ENCODE results near the gene AGMO.

The AGMO gene

DNA sequence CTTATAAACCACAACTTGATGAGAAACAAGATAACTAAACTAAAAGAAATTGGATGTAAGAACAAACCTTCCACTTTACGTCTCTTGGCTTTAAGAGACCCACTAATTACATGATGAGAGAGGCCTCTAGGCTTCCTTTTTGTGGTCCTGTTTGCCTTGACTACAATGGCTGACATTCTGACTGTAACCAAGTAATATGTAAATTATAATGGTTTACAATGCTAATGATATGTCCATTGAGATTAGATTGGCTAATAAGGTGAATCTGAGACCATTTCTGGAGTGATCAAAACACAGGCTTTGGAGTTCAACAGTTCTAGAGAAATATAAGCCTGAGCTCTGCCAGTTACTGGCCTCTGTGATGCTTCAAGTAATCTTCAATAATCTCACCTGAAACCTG lies 39.4 kb upstream of the AGMO start:
- Histone ChIP-seq H3K79me1 (ENCODE audit: low read depth, low read length) (no peaks in the 10 kb centered on the region), H2BK5ac (ENCODE audit: low read length) (no peak overlapping the region), H3K4me1 (ENCODE audit: control insufficient read depth in 2 of 2, insufficient read depth in 1 of 2, low read depth in 1 of 2, low read length in 2 of 2) (no peaks in the 10 kb centered on the region), H4K91ac (ENCODE audit: low read depth, low read length, poor library complexity) (no peak overlapping the region), H2BK12ac (ENCODE audit: low read length) (no peak overlapping the region), H2BK15ac (ENCODE audit: low read length) (no peak overlapping the region), H3K27me3 (ENCODE audit: control insufficient read depth in 3 of 3, insufficient read depth in 3 of 3, low read depth in 1 of 3, low read length in 3 of 3) (no peaks in the 10 kb centered on the region), H3K14ac (ENCODE audit: low read length) (no peak overlapping the region), H2BK120ac (ENCODE audit: low read depth, low read length) (no peak overlapping the region), H3K18ac (ENCODE audit: low read length) (no peak overlapping the region), H4K8ac (ENCODE audit: low read depth, low read length) (no peak overlapping the region), H3K27ac (replicated peaks; ENCODE audit: low read length) (no peak overlapping the region), H2AFZ (ENCODE audit: low read length) (no peak overlapping the region), H3K9ac (ENCODE audit: low read depth, low read length, poor library complexity) (no peak overlapping the region), H3K9me3 (replicated peaks in 1 of 2; ENCODE audit: control insufficient read depth in 2 of 2, insufficient read depth in 1 of 2, low read depth in 1 of 2, low read length in 2 of 2) (no peaks in the 10 kb centered on the region), H3K23ac (ENCODE audit: low read depth, low read length, poor library complexity) (no peak overlapping the region), H2AK5ac (ENCODE audit: low read depth, low read length) (no peak overlapping the region), H3K4ac (ENCODE audit: low read length) (no peak overlapping the region), H3K4me3 (ENCODE audit: low read length in 2 of 2) (no peak overlapping the region), H3K36me3 (replicated peaks in 1 of 2; ENCODE audit: control insufficient read depth in 2 of 2, insufficient read depth in 2 of 2, low read length in 2 of 2) (no peaks in the 10 kb centered on the region), H3K4me2 (ENCODE audit: insufficient read depth, low read length, poor library complexity, severe bottlenecking) (no peak overlapping the region)
- no CpG with 5 or more reads among the region's 1 CpG for WGBS, 2 donors (ENCODE audit: extremely low coverage in 2 of 2, insufficient read length in 2 of 2, insufficient replicate concordance in 1 of 2)
- no peak for DNase-seq (ENCODE audit: low spot score)

DNA sequence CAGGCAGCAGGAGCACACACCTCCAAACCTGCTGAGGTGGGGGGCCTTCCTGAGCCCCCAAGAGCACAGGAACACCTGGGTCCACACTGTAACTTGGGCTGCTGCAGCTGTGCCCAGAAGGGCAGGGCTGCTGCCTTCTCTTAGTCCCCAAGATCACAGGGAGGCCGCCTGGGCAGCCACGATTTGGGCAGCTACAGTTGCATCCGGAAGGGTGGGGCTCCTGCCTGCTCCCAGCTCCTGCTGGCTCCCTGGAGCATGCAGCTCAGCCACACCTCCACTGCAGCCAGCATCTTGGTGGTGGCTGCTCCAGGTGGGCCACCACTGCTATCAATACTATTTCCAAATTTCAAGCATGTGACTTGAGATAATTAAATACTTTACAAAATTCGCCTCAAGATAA lies 38.5 kb upstream of the AGMO start:
- no peaks in the 10 kb centered on the region for H3K4me1 ChIP-seq (ENCODE audit: control insufficient read depth in 2 of 2, insufficient read depth in 1 of 2, low read depth in 1 of 2, low read length in 2 of 2)

DNA sequence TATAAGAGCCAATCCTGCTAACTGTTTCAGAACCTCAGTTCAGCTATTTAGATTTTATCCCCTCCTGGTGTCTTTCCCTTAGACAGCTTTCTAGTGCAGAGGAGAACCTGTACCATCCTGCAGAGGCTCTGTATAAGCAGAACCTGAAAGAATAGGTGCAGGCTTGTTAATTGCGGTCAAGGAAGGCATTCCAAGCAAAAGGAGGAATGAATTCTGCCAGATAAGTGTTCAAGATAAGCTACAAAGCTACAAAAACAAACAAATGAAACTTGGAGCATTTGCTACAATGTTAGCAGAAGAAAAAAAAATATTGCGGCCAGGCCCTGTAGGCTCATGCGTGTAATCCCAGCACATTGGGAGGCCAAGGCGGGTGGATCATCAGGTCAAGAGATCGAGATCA lies 32.6 kb upstream of the AGMO start:
- no peak overlapping the region for H3K4ac ChIP-seq (ENCODE audit: low read length)
- H3K23ac ChIP-seq (ENCODE audit: low read depth, low read length, poor library complexity) = no peak overlapping the region
- no CpG with 5 or more reads among the region's 5 CpGs for WGBS, 2 donors (ENCODE audit: extremely low coverage in 2 of 2, insufficient read length in 2 of 2, insufficient replicate concordance in 1 of 2)
- H4K8ac ChIP-seq (ENCODE audit: low read depth, low read length) = no peak overlapping the region
- no peak overlapping the region for H2BK15ac ChIP-seq (ENCODE audit: low read length)
- H3K27ac ChIP-seq (replicated peaks; ENCODE audit: low read length) = no peak overlapping the region
- no peak overlapping the region for H2BK5ac ChIP-seq (ENCODE audit: low read length)
- H2AK5ac ChIP-seq (ENCODE audit: low read depth, low read length) = no peak overlapping the region
- no peaks in the 10 kb centered on the region for H3K27me3 ChIP-seq (ENCODE audit: control insufficient read depth in 3 of 3, insufficient read depth in 3 of 3, low read depth in 1 of 3, low read length in 3 of 3)
- H3K36me3 ChIP-seq (replicated peaks in 1 of 2; ENCODE audit: control insufficient read depth in 2 of 2, insufficient read depth in 2 of 2, low read length in 2 of 2) = no peaks in the 10 kb centered on the region
- H2BK12ac ChIP-seq (ENCODE audit: low read length) = no peak overlapping the region
- no peak overlapping the region for H4K91ac ChIP-seq (ENCODE audit: low read depth, low read length, poor library complexity)
- H3K4me3 ChIP-seq (ENCODE audit: low read length in 2 of 2) = no peak overlapping the region
- no peaks in the 10 kb centered on the region for H3K9me3 ChIP-seq (replicated peaks in 1 of 2; ENCODE audit: control insufficient read depth in 2 of 2, insufficient read depth in 1 of 2, low read depth in 1 of 2, low read length in 2 of 2)
- H3K4me1 ChIP-seq (ENCODE audit: control insufficient read depth in 2 of 2, insufficient read depth in 1 of 2, low read depth in 1 of 2, low read length in 2 of 2) = no peaks in the 10 kb centered on the region
- H3K18ac ChIP-seq (ENCODE audit: low read length) = no peak overlapping the region
- no peak overlapping the region for H2BK120ac ChIP-seq (ENCODE audit: low read depth, low read length)
- DNase-seq (ENCODE audit: low spot score) = no peak
- H2AFZ ChIP-seq (ENCODE audit: low read length) = no peak overlapping the region
- no peak overlapping the region for H3K4me2 ChIP-seq (ENCODE audit: insufficient read depth, low read length, poor library complexity, severe bottlenecking)
- H3K14ac ChIP-seq (ENCODE audit: low read length) = no peak overlapping the region
- H3K79me1 ChIP-seq (ENCODE audit: low read depth, low read length) = no peaks in the 10 kb centered on the region
- no peak overlapping the region for H3K9ac ChIP-seq (ENCODE audit: low read depth, low read length, poor library complexity)

More for the DNA sequence above, 38.5 kb upstream of the AGMO start:
- WGBS, 2 donors (ENCODE audit: extremely low coverage in 2 of 2, insufficient read length in 2 of 2, insufficient replicate concordance in 1 of 2) = no CpG with 5 or more reads among the region's 4 CpGs
- no peak overlapping the region for H3K23ac ChIP-seq (ENCODE audit: low read depth, low read length, poor library complexity)
- H3K9me3 ChIP-seq (replicated peaks in 1 of 2; ENCODE audit: control insufficient read depth in 2 of 2, insufficient read depth in 1 of 2, low read depth in 1 of 2, low read length in 2 of 2) = no peaks in the 10 kb centered on the region
- no peak overlapping the region for H4K8ac ChIP-seq (ENCODE audit: low read depth, low read length)
- no peak overlapping the region for H3K14ac ChIP-seq (ENCODE audit: low read length)
- H2BK5ac ChIP-seq (ENCODE audit: low read length) = peak overlapping the region; percentile 33
- H3K9ac ChIP-seq (ENCODE audit: low read depth, low read length, poor library complexity) = no peak overlapping the region
- H2BK12ac ChIP-seq (ENCODE audit: low read length) = no peak overlapping the region
- H2BK120ac ChIP-seq (ENCODE audit: low read depth, low read length) = no peak overlapping the region
- H2AFZ ChIP-seq (ENCODE audit: low read length) = no peak overlapping the region
- H3K27ac ChIP-seq (replicated peaks; ENCODE audit: low read length) = no peak overlapping the region
- DNase-seq (ENCODE audit: low spot score) = no peak
- no peak overlapping the region for H4K91ac ChIP-seq (ENCODE audit: low read depth, low read length, poor library complexity)
- no peak overlapping the region for H3K4me3 ChIP-seq (ENCODE audit: low read length in 2 of 2)
- H2BK15ac ChIP-seq (ENCODE audit: low read length) = no peak overlapping the region
- H3K27me3 ChIP-seq (ENCODE audit: control insufficient read depth in 3 of 3, insufficient read depth in 3 of 3, low read depth in 1 of 3, low read length in 3 of 3) = no peaks in the 10 kb centered on the region
- H3K79me1 ChIP-seq (ENCODE audit: low read depth, low read length) = no peaks in the 10 kb centered on the region
- H3K4ac ChIP-seq (ENCODE audit: low read length) = no peak overlapping the region
- no peaks in the 10 kb centered on the region for H3K36me3 ChIP-seq (replicated peaks in 1 of 2; ENCODE audit: control insufficient read depth in 2 of 2, insufficient read depth in 2 of 2, low read length in 2 of 2)
- peak overlapping the region; percentile 65 for H3K18ac ChIP-seq (ENCODE audit: low read length)
- no peak overlapping the region for H2AK5ac ChIP-seq (ENCODE audit: low read depth, low read length)
- no peak overlapping the region for H3K4me2 ChIP-seq (ENCODE audit: insufficient read depth, low read length, poor library complexity, severe bottlenecking)

DNA sequence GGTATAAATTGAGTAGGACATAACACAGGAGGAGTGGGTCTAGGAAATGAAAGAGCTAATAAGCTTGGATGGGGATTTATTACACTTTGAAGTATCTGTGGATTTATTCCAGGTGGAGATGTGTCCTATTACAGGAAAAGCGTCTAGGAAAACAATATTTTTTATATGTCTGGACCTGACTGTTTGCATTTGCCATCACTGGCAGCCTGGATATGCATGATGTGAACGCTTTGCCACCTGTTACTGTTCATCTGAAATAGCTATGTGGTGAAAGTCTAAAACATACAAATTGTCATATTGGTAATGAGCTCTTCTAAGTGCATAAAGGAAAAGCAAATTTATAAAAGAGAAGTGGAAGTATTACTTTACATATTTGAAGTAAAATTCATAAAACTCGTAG lies 31.6 kb upstream of the AGMO start:
- Histone ChIP-seq H2BK120ac (ENCODE audit: low read depth, low read length) (no peak overlapping the region), H3K79me1 (ENCODE audit: low read depth, low read length) (no peaks in the 10 kb centered on the region), H3K4me2 (ENCODE audit: insufficient read depth, low read length, poor library complexity, severe bottlenecking) (no peak overlapping the region), H3K4ac (ENCODE audit: low read length) (no peak overlapping the region), H3K14ac (ENCODE audit: low read length) (no peak overlapping the region), H3K9me3 (replicated peaks in 1 of 2; ENCODE audit: control insufficient read depth in 2 of 2, insufficient read depth in 1 of 2, low read depth in 1 of 2, low read length in 2 of 2) (no peaks in the 10 kb centered on the region), H2AFZ (ENCODE audit: low read length) (no peak overlapping the region), H3K18ac (ENCODE audit: low read length) (no peak overlapping the region), H4K8ac (ENCODE audit: low read depth, low read length) (no peak overlapping the region), H3K4me3 (ENCODE audit: low read length in 2 of 2) (no peak overlapping the region), H3K27me3 (ENCODE audit: control insufficient read depth in 3 of 3, insufficient read depth in 3 of 3, low read depth in 1 of 3, low read length in 3 of 3) (no peaks in the 10 kb centered on the region), H3K23ac (ENCODE audit: low read depth, low read length, poor library complexity) (no peak overlapping the region), H2AK5ac (ENCODE audit: low read depth, low read length) (no peak overlapping the region), H3K27ac (replicated peaks; ENCODE audit: low read length) (no peak overlapping the region), H3K36me3 (replicated peaks in 1 of 2; ENCODE audit: control insufficient read depth in 2 of 2, insufficient read depth in 2 of 2, low read length in 2 of 2) (no peaks in the 10 kb centered on the region), H3K9ac (ENCODE audit: low read depth, low read length, poor library complexity) (no peak overlapping the region), H2BK5ac (ENCODE audit: low read length) (no peak overlapping the region), H2BK12ac (ENCODE audit: low read length) (no peak overlapping the region), H3K4me1 (ENCODE audit: control insufficient read depth in 2 of 2, insufficient read depth in 1 of 2, low read depth in 1 of 2, low read length in 2 of 2) (no peaks in the 10 kb centered on the region), H2BK15ac (ENCODE audit: low read length) (no peak overlapping the region), H4K91ac (ENCODE audit: low read depth, low read length, poor library complexity) (no peak overlapping the region)
- no peak for DNase-seq (ENCODE audit: low spot score)
- no CpG with 5 or more reads among the region's 3 CpGs for WGBS, 2 donors (ENCODE audit: extremely low coverage in 2 of 2, insufficient read length in 2 of 2, insufficient replicate concordance in 1 of 2)
